ENCODE data around the gene RIBC2. TPM values are rescaled to one million over a fixed set of nuclear protein-coding genes. Genes with fewer than 3 reads are reported as not detected.

RIBC2 gene
- total RNA-seq, 1 experiment from 2014 or later = 2.0 TPM

DNA sequence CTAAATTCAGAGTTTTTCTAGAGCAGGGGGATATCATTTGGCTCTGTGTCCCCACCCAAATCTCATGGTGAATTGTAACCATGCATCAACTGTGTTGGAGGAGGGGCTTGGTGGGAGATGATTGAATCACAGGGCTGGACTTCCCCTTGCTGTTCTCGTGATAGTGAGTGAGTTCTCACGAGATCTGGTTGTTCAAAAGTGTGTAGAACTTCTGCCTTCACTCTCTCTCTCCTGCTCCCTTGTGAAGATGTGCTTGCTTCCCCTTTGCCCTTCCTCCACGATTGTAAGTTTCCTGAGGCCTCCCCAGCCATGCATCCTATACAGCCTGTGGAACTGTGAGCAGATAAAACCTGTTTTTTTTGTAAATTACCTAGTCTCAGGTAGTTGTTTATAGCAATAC is 67.2 kb downstream of the RIBC2 start:
- in situ Hi-C loops (cut with HindIII; ENCODE audit: low pct_unique_long_range_greater_than_20kb, low sequenced_read_pairs) = no loop called here
- no peak for DNase-seq (ENCODE audit: low read depth, low spot score)

GRCh38 chr22:45481661-45482060 is 68.2 kb downstream of the RIBC2 start:
- DNase-seq (ENCODE audit: low read depth, low spot score) = no peak
- in situ Hi-C loops (cut with HindIII; ENCODE audit: low pct_unique_long_range_greater_than_20kb, low sequenced_read_pairs) = no loop called here

Other genes with a start within 250 kb of the RIBC2 start
- gene NUP50, start 249.8 kb upstream of the RIBC2 start, total RNA-seq (2014; rRNA removed; shearing (Covaris generic)) = 186 and 187 TPM in 2 replicates
- gene KIAA0930, start 172.8 kb upstream of the RIBC2 start, total RNA-seq (2014; rRNA removed; shearing (Covaris generic)) = 96.0 and 102 TPM in 2 replicates
- gene UPK3A, start 128.7 kb upstream of the RIBC2 start, total RNA-seq (2014; rRNA removed; shearing (Covaris generic)) = not detected in 2 replicates
- 18.2 and 29.2 TPM in 2 replicates for gene FAM118A, start 103.8 kb upstream of the RIBC2 start, total RNA-seq (2014; rRNA removed; shearing (Covaris generic))
- 0.16 and 0.19 TPM in 2 replicates for gene SMC1B, start 94 bp upstream of the RIBC2 start, total RNA-seq (2014; rRNA removed; shearing (Covaris generic))
- 9.7 and 10.1 TPM in 2 replicates for gene FBLN1, start 89.2 kb downstream of the RIBC2 start, total RNA-seq (2014; rRNA removed; shearing (Covaris generic))